Measurements from ENCODE around the gene KRTAP4-16. TPM values are rescaled to one million over a fixed set of nuclear protein-coding genes. Genes with fewer than 3 reads are reported as not detected.
"Not testable (repeated sequence)": the region's sequence is repeated elsewhere in the genome, so short reads cannot be mapped to it uniquely, and the experiment has no call there.

KRTAP4-16 gene
- total RNA-seq, 6 experiments from 2014 or later, result not detected

DNA sequence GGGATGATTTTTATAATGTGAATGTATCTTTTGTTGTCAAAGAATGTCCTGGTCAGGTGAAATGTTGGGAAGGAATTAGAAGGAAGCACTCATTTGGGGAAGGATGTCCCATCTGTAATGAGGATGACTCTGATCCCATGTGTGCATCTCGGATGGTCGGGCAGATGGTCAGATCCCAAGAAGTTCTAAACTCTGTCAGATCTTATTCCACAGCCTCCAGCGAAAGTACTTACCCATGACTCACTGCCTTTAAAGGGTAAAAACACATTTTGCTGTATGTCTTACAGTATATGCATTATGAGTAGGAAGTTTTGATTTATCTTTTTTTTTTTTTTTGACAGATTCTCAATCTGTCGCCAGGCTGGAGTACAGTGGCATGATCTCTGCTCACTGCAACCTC lies 16.7 kb upstream of the KRTAP4-16 start:
- 55% methylated on average over 4 of the region's 4 CpGs for WGBS (ENCODE audit: insufficient coverage, low coverage, low lambda C conversion rate, missing lambda C conversion rate)
- Histone ChIP-seq H3K9me3 (no peaks in the 10 kb centered on the region), H3K27ac (no peak overlapping the region), H3K4me3 (no peak overlapping the region), H3K36me3 (no peaks in the 10 kb centered on the region), H3K4me1 (no peaks in the 10 kb centered on the region), H3K27me3 (no peaks in the 10 kb centered on the region)
- no peak for TF ChIP-seq POLR2A (IDR thresholded peaks at IDR 0.05)
- TF ChIP-seq, protein P1, sequence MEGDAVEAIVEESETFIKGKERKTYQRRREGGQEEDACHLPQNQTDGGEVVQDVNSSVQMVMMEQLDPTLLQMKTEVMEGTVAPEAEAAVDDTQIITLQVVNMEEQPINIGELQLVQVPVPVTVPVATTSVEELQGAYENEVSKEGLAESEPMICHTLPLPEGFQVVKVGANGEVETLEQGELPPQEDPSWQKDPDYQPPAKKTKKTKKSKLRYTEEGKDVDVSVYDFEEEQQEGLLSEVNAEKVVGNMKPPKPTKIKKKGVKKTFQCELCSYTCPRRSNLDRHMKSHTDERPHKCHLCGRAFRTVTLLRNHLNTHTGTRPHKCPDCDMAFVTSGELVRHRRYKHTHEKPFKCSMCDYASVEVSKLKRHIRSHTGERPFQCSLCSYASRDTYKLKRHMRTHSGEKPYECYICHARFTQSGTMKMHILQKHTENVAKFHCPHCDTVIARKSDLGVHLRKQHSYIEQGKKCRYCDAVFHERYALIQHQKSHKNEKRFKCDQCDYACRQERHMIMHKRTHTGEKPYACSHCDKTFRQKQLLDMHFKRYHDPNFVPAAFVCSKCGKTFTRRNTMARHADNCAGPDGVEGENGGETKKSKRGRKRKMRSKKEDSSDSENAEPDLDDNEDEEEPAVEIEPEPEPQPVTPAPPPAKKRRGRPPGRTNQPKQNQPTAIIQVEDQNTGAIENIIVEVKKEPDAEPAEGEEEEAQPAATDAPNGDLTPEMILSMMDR (IDR thresholded peaks at IDR 0.05), result no peak
- no peak for DNase-seq
- intact Hi-C loops (cut with DNase I), result no loop called here
- no peak for ATAC-seq

DNA sequence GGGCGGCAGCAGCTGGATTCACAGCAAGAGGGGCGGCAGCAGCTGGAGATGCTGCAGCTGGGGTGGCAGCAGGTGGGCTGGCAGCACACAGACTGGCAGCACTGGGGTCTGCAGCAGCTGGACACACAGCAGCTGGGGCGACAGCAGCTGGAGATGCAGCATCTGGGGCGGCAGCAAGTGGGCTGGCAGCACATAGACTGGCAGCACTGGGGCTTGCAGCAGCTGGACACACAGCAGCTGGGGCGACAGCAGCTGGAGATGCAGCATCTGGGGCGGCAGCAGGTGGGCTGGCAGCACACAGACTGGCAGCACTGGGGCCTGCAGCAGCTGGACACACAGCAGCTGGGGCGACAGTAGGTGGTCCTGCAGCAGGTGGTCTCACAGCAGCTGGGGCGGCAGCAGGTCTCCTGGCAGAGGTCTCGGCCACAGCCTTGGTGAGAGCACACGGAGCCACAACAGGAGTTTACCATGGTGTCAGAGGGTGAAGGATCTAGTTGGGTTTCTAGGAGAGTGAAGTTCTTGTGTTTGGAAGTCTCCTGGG lies 15.9 kb upstream of the KRTAP4-16 start, which contains the start of gene KRTAP4-11:
KRTAP4-11 (minus strand) TSS at position 528 of the 541 bp plus-strand sequence; CDS start at position 470, 58 bp downstream.
- H3K4me3 ChIP-seq; H3K27me3 ChIP-seq; H3K36me3 ChIP-seq; H3K9me3 ChIP-seq; intact Hi-C loops (cut with DNase I); ATAC-seq; H3K4me1 ChIP-seq; DNase-seq; H3K27ac ChIP-seq: not testable (repeated sequence)
- WGBS (ENCODE audit: insufficient coverage, low coverage, low lambda C conversion rate, missing lambda C conversion rate), result 33% methylated on average over 4 of the region's 10 CpGs

DNA sequence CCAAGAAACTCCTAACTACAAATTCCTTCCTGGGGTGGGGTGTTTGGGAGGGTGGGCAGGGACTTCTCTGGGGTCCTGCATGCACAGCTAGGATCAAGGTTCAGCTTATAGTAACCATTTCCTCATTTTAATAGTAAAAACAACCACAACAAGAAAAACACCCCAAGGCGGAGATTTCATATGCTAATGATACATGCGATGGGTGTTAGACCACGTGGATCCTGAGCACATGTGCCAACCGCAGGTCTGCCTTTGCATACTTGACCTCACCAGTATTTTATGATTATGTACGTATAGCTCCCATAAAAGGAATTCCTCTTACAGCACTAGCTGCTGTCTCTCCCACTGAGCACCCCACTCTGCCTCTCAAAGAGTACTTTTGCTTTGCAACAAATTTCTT lies 14.3 kb upstream of the KRTAP4-16 start:
- Histone ChIP-seq H3K9me3 (no peaks in the 10 kb centered on the region), H3K4me3 (no peak overlapping the region), H3K36me3 (no peaks in the 10 kb centered on the region), H3K27ac (no peak overlapping the region), H3K4me1 (no peaks in the 10 kb centered on the region), H3K27me3 (no peaks in the 10 kb centered on the region)
- ATAC-seq (no peak), DNase-seq (no peak)
- intact Hi-C loops (cut with DNase I), result no loop called here
- 55% methylated on average over 4 of the region's 5 CpGs for WGBS (ENCODE audit: insufficient coverage, low coverage, low lambda C conversion rate, missing lambda C conversion rate)
- TF ChIP-seq, protein P1 (IDR thresholded peaks at IDR 0.05), result no peak
- no peak for TF ChIP-seq POLR2A (IDR thresholded peaks at IDR 0.05)

DNA sequence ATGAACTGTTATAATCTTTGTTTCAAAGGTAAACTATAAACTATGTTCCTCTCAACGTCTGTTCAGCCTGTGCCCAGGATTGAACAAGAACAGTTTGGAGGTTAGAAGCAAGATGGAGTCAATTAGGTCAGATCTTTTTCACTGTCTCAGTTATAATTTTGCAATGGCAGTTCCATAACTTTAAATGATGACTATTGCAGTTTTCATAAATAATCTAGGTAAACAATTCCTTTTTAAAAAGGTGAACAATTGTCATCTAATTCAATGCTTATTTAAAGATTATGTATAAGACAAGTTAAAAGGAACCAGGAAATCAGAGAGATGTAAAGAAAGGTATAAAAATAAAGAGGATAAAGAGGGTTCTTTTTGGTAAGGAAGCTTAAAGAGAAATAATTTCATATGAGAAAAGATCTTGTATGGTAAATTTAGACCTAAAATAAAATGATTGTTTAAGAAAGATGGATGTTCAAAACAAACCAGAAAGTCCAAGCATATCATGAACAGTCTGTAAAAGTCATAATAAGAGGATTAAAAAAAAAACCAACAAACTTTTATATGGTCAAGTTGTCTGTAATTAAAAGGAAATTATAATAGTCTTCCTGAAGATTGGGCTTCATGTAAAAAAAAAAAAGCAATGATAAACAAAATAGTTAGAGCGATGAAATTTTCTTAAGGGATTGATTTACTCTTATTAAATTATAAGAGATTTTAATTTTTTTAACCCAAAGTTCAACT lies 9.3 kb upstream of the KRTAP4-16 start:
- no peak for ATAC-seq
- intact Hi-C loops (cut with DNase I), result no loop called here

DNA sequence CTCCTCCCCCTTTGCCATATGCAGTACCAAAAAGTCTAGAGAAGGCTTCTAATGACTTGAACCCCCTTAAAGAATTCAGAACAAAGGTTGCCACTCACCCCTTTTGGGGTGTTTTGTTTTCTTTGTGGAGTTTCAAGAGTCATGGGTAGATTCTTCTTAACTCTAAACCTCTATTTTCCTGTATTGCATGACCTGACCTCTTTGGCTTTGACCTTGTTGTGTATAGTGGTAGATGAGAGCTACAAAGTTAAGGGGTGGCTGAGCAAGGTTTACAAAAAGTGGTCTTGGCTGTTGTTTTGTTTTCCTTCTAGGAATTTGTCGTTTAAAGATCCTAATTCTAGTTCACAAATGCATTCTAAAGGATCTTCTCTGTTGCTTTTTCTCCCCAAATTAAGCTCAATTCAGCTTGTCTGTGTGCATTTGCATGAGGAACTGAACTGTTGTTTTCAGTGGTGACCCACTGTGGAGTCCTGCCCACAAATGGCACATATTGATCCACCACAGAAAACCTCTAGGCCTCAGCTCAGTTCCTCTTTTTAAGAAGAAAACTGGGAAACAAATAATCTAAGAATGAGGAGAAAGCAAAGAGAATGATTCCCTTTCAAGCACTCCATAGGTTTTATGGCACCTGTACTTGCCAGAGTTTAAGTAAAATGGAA lies 6.8 kb upstream of the KRTAP4-16 start:
- ATAC-seq; H3K4me3 ChIP-seq; H3K27ac ChIP-seq; H3K27me3 ChIP-seq; H3K4me1 ChIP-seq; H3K36me3 ChIP-seq; H3K9me3 ChIP-seq; DNase-seq; intact Hi-C loops (cut with DNase I): not testable (repeated sequence)
- WGBS (ENCODE audit: insufficient coverage, low coverage, low lambda C conversion rate, missing lambda C conversion rate), result 0% methylated on average over 1 of the region's 1 CpG

More for the DNA sequence above, 9.3 kb upstream of the KRTAP4-16 start:
- H3K27me3 ChIP-seq, result no peaks in the 10 kb centered on the region
- no peak for TF ChIP-seq POLR2A (IDR thresholded peaks at IDR 0.05)
- TF ChIP-seq, protein P1 (IDR thresholded peaks at IDR 0.05), result no peak
- no peak overlapping the region for H3K4me3 ChIP-seq
- no peaks in the 10 kb centered on the region for H3K9me3 ChIP-seq
- DNase-seq, result no peak
- 54% methylated on average over 2 of the region's 2 CpGs for WGBS (ENCODE audit: insufficient coverage, low coverage, low lambda C conversion rate, missing lambda C conversion rate)
- no peak overlapping the region for H3K27ac ChIP-seq
- H3K36me3 ChIP-seq, result no peaks in the 10 kb centered on the region
- H3K4me1 ChIP-seq, result no peaks in the 10 kb centered on the region
